ENCODE results near the gene HIPK2. TPM values are rescaled to one million over a fixed set of nuclear protein-coding genes. Genes with fewer than 3 reads are reported as not detected.

Gene HIPK2
- polyA plus RNA-seq, 3 donors = 1.6 to 12.1 (median 3.0) TPM

GRCh38 chr7:139619367-139619657, 158.5 kb downstream of the HIPK2 start:
- Mint-ChIP-seq H3K27ac (no peak overlapping the region), H3K4me1 (peaks cover 3% of the 10 kb centered on the region), H3K27me3 (ENCODE audit: low read depth in 3 of 3) (no peaks in the 10 kb centered on the region), H3K4me3 (no peak overlapping the region), H3K36me3 (peaks cover 77 to 93% of the 10 kb centered on the region in 2 donors), H3K9me3 (no peaks in the 10 kb centered on the region)
- 100% methylated on average over 1 of the region's 1 CpG for WGBS (ENCODE audit: insufficient coverage)
- TF ChIP-seq CTCF (IDR thresholded peaks at IDR 0.05) = no peak
- Histone ChIP-seq H3K9ac (ENCODE audit: insufficient read depth, low read length, poor library complexity, severe bottlenecking) (no peak overlapping the region), H4K20me1 (ENCODE audit: insufficient read depth, low read length) (peaks cover 6% of the 10 kb centered on the region), H2AFZ (ENCODE audit: insufficient read depth, low read depth, low read length, poor library complexity, severe bottlenecking) (no peak overlapping the region), H3K9me3 (replicated peaks in 1 of 2; ENCODE audit: control insufficient read depth in 1 of 2, insufficient read depth in 1 of 2, low read length in 2 of 2) (no peaks in the 10 kb centered on the region), H3K4me2 (replicated peaks; ENCODE audit: extremely low read depth, low read length, poor library complexity, severe bottlenecking) (no peak overlapping the region), H3K79me2 (ENCODE audit: insufficient read depth, low read length) (no peaks in the 10 kb centered on the region), H3K4me1 (ENCODE audit: control insufficient read depth in 1 of 2, insufficient read depth in 2 of 2, low read length in 2 of 2) (no peaks in the 10 kb centered on the region), H3K27ac (ENCODE audit: low read depth in 1 of 2, low read length in 2 of 2) (no peak overlapping the region), H3K4me3 (replicated peaks in 1 of 3; ENCODE audit: low read depth in 2 of 3, low read length in 3 of 3) (no peak overlapping the region), H3K27me3 (ENCODE audit: control insufficient read depth in 2 of 2, insufficient read depth in 2 of 2, low read length in 2 of 2) (no peaks in the 10 kb centered on the region), H3K36me3 (replicated peaks in 1 of 2; ENCODE audit: control insufficient read depth in 1 of 2, insufficient read depth in 2 of 2, low read length in 2 of 2) (peaks cover 74 to 93% of the 10 kb centered on the region in 2 donors)
- no peak for DNase-seq
- intact Hi-C loops (cut with micrococcal nuclease) = loop anchor here (5.0 kb wide), 1 partner anchor 383 kb away; no protein-coding TSS in a partner anchor

- Histone ChIP-seq H2AFZ (ENCODE audit: insufficient read depth, low read depth, low read length, poor library complexity, severe bottlenecking) (no peak overlapping the region), H3K27ac (ENCODE audit: low read depth in 1 of 2, low read length in 2 of 2) (no peak overlapping the region), H3K9me3 (replicated peaks in 1 of 2; ENCODE audit: control insufficient read depth in 1 of 2, insufficient read depth in 1 of 2, low read length in 2 of 2) (no peaks in the 10 kb centered on the region), H3K4me1 (ENCODE audit: control insufficient read depth in 1 of 2, insufficient read depth in 2 of 2, low read length in 2 of 2) (no peaks in the 10 kb centered on the region), H3K4me2 (replicated peaks; ENCODE audit: extremely low read depth, low read length, poor library complexity, severe bottlenecking) (no peak overlapping the region), H3K9ac (ENCODE audit: insufficient read depth, low read length, poor library complexity, severe bottlenecking) (no peak overlapping the region), H4K20me1 (ENCODE audit: insufficient read depth, low read length) (peaks cover 6% of the 10 kb centered on the region), H3K4me3 (replicated peaks in 1 of 3; ENCODE audit: low read depth in 2 of 3, low read length in 3 of 3) (no peak overlapping the region), H3K36me3 (replicated peaks in 1 of 2; ENCODE audit: control insufficient read depth in 1 of 2, insufficient read depth in 2 of 2, low read length in 2 of 2) (peaks cover 76 to 93% of the 10 kb centered on the region in 2 donors), H3K27me3 (ENCODE audit: control insufficient read depth in 2 of 2, insufficient read depth in 2 of 2, low read length in 2 of 2) (no peaks in the 10 kb centered on the region), H3K79me2 (ENCODE audit: insufficient read depth, low read length) (no peaks in the 10 kb centered on the region)
- intact Hi-C loops (cut with micrococcal nuclease) = loop anchor here (5.0 kb wide), 1 partner anchor 384 kb away; no protein-coding TSS in a partner anchor
- Mint-ChIP-seq H3K4me3 (no peak overlapping the region), H3K9me3 (no peaks in the 10 kb centered on the region), H3K4me1 (peaks cover under 1% of the 10 kb centered on the region), H3K27me3 (ENCODE audit: low read depth in 3 of 3) (no peaks in the 10 kb centered on the region), H3K36me3 (peaks cover 78 to 93% of the 10 kb centered on the region in 2 donors), H3K27ac (peak overlapping the region in 4 of 7 donors; percentile 21 to 58 (median 37))
- 95% methylated on average over 6 of the region's 10 CpGs for WGBS (ENCODE audit: insufficient coverage)
- TF ChIP-seq CTCF (IDR thresholded peaks at IDR 0.05) = peak; percentile 47
- peak; percentile 10 to 24 (median 22) for DNase-seq
Observed at GRCh38 chr7:139618482-139619366, 159.1 kb downstream of the HIPK2 start.

All from CD14-positive monocyte (primary cell).